ENCODE data around the gene BTBD9. TPM values are rescaled to one million over a fixed set of nuclear protein-coding genes. Genes with fewer than 3 reads are reported as not detected.

The BTBD9 gene
- total RNA-seq, 1 donor from 2014 or later: 18.1 TPM

DNA sequence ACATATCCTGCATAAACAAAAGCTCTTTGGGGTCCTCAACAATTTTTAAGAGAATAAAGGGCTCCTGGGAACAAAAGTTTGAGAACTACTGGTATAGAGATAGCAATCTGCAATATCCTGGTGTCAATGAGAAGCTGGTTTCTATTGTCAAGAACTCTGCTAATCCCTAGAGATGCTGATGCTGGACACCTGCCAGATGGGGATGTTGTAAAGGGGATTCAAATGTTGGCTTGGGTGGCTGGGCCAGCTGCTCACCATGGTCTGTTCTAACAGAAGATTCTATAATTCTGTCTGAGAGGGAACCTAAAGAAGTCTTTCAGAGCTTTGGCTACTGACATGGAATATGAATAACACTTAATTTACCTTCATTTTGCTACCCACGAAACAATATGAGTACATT lies 137.8 kb downstream of the BTBD9 start:
- Mint-ChIP-seq H3K4me3 (ENCODE audit: unreplicated experiment) (no peak overlapping the region), H3K9me3 (ENCODE audit: unreplicated experiment) (no peaks in the 10 kb centered on the region), H3K36me3 (ENCODE audit: unreplicated experiment) (no peaks in the 10 kb centered on the region), H3K27ac (ENCODE audit: unreplicated experiment) (no peak overlapping the region), H3K4me1 (ENCODE audit: unreplicated experiment) (no peaks in the 10 kb centered on the region), H3K27me3 (ENCODE audit: unreplicated experiment) (no peaks in the 10 kb centered on the region)
- TF ChIP-seq, protein P1, sequence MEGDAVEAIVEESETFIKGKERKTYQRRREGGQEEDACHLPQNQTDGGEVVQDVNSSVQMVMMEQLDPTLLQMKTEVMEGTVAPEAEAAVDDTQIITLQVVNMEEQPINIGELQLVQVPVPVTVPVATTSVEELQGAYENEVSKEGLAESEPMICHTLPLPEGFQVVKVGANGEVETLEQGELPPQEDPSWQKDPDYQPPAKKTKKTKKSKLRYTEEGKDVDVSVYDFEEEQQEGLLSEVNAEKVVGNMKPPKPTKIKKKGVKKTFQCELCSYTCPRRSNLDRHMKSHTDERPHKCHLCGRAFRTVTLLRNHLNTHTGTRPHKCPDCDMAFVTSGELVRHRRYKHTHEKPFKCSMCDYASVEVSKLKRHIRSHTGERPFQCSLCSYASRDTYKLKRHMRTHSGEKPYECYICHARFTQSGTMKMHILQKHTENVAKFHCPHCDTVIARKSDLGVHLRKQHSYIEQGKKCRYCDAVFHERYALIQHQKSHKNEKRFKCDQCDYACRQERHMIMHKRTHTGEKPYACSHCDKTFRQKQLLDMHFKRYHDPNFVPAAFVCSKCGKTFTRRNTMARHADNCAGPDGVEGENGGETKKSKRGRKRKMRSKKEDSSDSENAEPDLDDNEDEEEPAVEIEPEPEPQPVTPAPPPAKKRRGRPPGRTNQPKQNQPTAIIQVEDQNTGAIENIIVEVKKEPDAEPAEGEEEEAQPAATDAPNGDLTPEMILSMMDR (IDR thresholded peaks at IDR 0.05): no peak
- DNase-seq (ENCODE audit: extremely low spot score, unreplicated experiment): no peak

DNA sequence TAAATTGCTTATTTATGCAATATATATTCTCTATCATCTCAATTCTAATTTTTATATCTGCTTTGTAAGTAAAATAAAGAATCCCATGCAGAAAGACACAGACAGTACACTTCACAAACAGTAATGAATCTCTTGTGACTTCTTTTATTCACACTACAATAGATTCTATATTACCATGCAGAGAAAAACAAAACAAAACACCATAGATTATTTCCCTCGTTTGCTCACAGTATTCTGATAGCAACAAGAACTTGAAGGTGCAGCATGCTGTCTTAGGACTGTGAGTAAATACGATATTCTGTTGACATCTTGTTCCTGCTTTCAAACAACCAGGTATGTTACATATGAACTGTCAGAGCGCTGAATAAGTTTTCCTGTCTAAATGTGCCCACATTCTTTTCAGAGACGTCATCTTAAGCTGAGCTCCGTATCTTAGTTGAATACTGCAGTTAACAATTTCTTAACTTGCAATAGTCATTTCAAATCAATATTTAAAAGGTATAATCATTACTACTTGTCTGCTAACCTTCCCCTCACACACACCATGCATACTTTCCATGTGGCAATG lies 140.1 kb downstream of the BTBD9 start:
- Mint-ChIP-seq H3K9me3 (ENCODE audit: unreplicated experiment) (no peaks in the 10 kb centered on the region), H3K4me1 (ENCODE audit: unreplicated experiment) (peaks cover 7% of the 10 kb centered on the region), H3K36me3 (ENCODE audit: unreplicated experiment) (no peaks in the 10 kb centered on the region), H3K27ac (ENCODE audit: unreplicated experiment) (no peak overlapping the region), H3K4me3 (ENCODE audit: unreplicated experiment) (no peak overlapping the region), H3K27me3 (ENCODE audit: unreplicated experiment) (no peaks in the 10 kb centered on the region)
- DNase-seq (ENCODE audit: extremely low spot score, unreplicated experiment): no peak
- TF ChIP-seq, protein P1 (IDR thresholded peaks at IDR 0.05): no peak

DNA sequence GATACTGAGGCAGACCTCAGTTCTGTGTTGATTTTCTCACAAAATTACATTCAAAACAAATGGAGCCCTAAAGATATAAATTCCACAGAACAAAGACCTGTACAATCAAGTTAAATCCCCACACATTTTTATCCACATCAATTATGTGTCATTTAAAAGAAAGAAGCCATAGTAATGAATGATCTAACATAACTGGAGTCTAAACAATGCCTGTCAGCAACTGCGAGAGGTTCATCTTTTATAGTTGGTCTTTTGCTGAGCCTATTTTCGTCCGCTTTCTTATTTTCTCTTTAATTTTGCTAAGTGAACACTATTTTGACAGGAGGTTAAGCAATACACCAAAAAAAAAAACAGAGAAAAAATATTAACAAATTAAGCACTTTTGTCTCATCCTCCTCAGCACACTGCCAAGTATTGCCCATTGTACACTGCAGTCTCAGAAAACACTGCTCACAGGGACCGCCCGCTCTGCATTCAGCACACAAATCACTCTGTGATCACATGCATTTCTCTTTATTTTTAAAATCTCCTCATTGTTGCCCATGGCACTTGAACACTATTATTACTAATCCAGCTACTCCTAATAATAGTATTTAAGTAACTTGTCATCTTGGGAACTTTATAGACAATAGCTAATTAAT lies 140.8 kb downstream of the BTBD9 start:
- no peaks in the 10 kb centered on the region for H3K27me3 Mint-ChIP-seq (ENCODE audit: unreplicated experiment)
- no peak overlapping the region for H3K4me3 Mint-ChIP-seq (ENCODE audit: unreplicated experiment)
- no peak overlapping the region for H3K27ac Mint-ChIP-seq (ENCODE audit: unreplicated experiment)
- TF ChIP-seq, protein P1 (IDR thresholded peaks at IDR 0.05): no peak
- H3K4me1 Mint-ChIP-seq (ENCODE audit: unreplicated experiment): peaks cover 11% of the 10 kb centered on the region
- no peaks in the 10 kb centered on the region for H3K36me3 Mint-ChIP-seq (ENCODE audit: unreplicated experiment)
- no peaks in the 10 kb centered on the region for H3K9me3 Mint-ChIP-seq (ENCODE audit: unreplicated experiment)
- no peak for DNase-seq (ENCODE audit: extremely low spot score, unreplicated experiment)

DNA sequence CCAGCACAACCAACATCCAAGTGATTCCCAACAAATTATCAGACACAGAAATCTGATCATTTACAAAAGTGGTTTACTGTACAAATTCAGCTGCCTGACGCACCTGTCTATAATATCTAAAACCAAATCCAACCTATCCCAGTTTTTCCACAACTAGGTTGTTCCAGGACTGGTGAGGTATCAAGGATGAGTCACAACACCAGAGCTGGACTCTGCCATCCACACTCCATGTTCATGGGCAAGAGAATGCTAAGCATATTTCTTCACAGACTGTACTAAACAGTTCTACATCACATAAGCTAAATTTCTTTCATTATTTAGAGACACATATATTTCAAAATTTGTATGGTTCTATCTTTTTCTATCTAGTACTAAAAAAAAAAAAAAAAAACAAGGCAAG lies 141.6 kb downstream of the BTBD9 start:
- Mint-ChIP-seq H3K27ac (ENCODE audit: unreplicated experiment) (no peak overlapping the region), H3K27me3 (ENCODE audit: unreplicated experiment) (no peaks in the 10 kb centered on the region), H3K9me3 (ENCODE audit: unreplicated experiment) (no peaks in the 10 kb centered on the region), H3K36me3 (ENCODE audit: unreplicated experiment) (no peaks in the 10 kb centered on the region), H3K4me1 (ENCODE audit: unreplicated experiment) (peaks cover 14% of the 10 kb centered on the region), H3K4me3 (ENCODE audit: unreplicated experiment) (no peak overlapping the region)
- TF ChIP-seq, protein P1 (IDR thresholded peaks at IDR 0.05): no peak
- no peak for DNase-seq (ENCODE audit: extremely low spot score, unreplicated experiment)

DNA sequence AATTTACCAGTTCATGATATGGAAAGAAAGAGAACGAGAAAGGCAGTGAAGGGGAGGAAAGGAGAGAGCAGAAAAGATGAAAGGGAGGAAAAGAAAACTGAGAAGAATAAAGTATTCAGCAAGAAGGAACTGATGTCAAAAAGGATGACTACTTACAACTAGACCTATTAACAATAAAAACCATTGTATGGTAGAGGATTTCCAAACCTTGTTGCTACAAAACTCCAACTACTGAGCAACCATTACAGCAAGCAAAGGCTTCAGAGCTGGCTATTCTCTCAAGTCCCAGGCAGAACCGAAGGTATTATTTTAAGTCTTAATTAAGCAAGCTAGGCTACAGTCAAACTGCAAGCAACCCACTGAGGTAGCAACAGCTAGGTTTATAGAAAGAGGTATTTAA lies 142.2 kb downstream of the BTBD9 start:
- Mint-ChIP-seq H3K36me3 (ENCODE audit: unreplicated experiment) (no peaks in the 10 kb centered on the region), H3K27me3 (ENCODE audit: unreplicated experiment) (no peaks in the 10 kb centered on the region), H3K27ac (ENCODE audit: unreplicated experiment) (no peak overlapping the region), H3K4me3 (ENCODE audit: unreplicated experiment) (no peak overlapping the region), H3K4me1 (ENCODE audit: unreplicated experiment) (peaks cover 14% of the 10 kb centered on the region), H3K9me3 (ENCODE audit: unreplicated experiment) (no peaks in the 10 kb centered on the region)
- TF ChIP-seq, protein P1 (IDR thresholded peaks at IDR 0.05): no peak
- DNase-seq (ENCODE audit: extremely low spot score, unreplicated experiment): no peak

Measured in osteocyte (in vitro differentiated cells).